A549 treated with GW870086 at 1 μM for 4 hours (cell line): Measurements from ENCODE around the gene GYPA. TPM values are rescaled to one million over a fixed set of nuclear protein-coding genes. Genes with fewer than 3 reads are reported as not detected.

Experiments used
- total RNA-seq: library from RNA; stranded (reverse); fragments of 200-300 nt; extraction: Qiagen RNA extraction; gene quantifications from 5 replicates; pipeline ENCODE4 v1.2.3, GENCODE V29; 2022; ENCODE audit warnings: low read depth

The GYPA gene
- total RNA-seq, result not detected in 5 replicates

DNA sequence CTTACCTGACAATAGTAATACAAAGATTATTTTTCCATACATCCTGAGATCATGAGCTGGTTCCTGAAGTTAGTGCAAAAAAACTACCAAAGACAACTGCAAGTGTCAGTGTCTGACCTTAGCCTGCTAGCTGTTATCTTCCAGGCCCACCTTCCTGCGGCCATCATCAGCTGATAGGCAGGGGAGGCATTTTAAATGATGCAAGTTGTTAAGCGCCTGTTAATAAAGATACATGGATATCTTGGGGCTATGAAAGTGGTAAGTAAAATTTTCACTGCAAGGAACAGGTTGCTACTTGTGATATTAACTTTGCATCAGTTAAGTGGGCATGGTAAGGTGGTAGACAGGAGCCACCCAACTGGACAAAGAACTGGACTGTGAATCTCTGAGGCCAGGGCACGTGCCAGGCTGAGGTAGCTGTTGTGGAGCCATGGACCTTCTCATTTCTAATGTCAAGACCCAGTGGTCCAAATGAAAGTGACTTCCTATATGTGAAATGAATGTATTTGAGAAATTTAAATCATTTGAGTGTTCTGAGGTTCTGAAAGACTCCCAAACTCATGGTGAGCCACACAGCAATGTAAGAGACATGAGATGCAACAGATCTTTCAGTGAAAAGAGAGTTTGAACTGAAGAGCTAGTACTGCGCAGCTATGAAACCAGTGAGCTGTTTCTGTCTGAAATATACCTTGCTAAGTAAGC, at the start of gene GYPA:
Gene GYPA (minus strand): TSS at position 125 of the 702 bp plus-strand sequence. CDS start 83 bp downstream, at position 42.

Other genes starting within 250 kb of the GYPA start
- gene GYPE, start 235.2 kb downstream of the GYPA start, total RNA-seq, result not detected in 5 replicates
- gene GYPB, start 121.3 kb downstream of the GYPA start, total RNA-seq, result not detected in 5 replicates